Effector memory CD4-positive, alpha-beta T cell (primary cell): ENCODE data around the gene SNAI3.

ENCODE experiments used
- DNase-seq, 3 donors: peaks; one replicate each; pipeline ENCODE4 v3.0.0-alpha.2; 2020
- H3K27ac ChIP-seq: 2 replicates; pipeline ENCODE4 v1.7.0; 2013; ENCODE audit warnings: mild to moderate bottlenecking, low read length, moderate library complexity; ENCODE audit not compliant: insufficient read depth, poor library complexity, severe bottlenecking
- H3K27me3 ChIP-seq: replicated peaks from 2 replicates; pipeline ENCODE4 v1.7.0; 2013; ENCODE audit warnings: mild to moderate bottlenecking, low read length; ENCODE audit not compliant: insufficient read depth, control insufficient read depth, poor library complexity, severe bottlenecking
- H3K36me3 ChIP-seq: 2 replicates; pipeline ENCODE4 v1.7.0; 2013; ENCODE audit warnings: mild to moderate bottlenecking, low read length, moderate library complexity; ENCODE audit not compliant: control insufficient read depth, insufficient read depth
- H3K4me1 ChIP-seq: 2 replicates; pipeline ENCODE4 v1.7.0; 2013; ENCODE audit warnings: low read length, mild to moderate bottlenecking; ENCODE audit not compliant: control insufficient read depth, insufficient read depth, poor library complexity, severe bottlenecking
- H3K4me3 ChIP-seq: 2 replicates; pipeline ENCODE4 v1.7.0; 2013; ENCODE audit warnings: low read length, low read depth, mild to moderate bottlenecking; ENCODE audit not compliant: insufficient read depth, poor library complexity, severe bottlenecking
- H3K9me3 ChIP-seq: 2 replicates; pipeline ENCODE4 v1.7.0; 2013; ENCODE audit warnings: mild to moderate bottlenecking, low read length, moderate library complexity; ENCODE audit not compliant: control insufficient read depth
- total RNA-seq, 3 donors: gene quantifications; one replicate each; lab custom pipeline; 2026; lab: John Stamatoyannopoulos, UW

SNAI3 gene
- total RNA-seq: 7.0 to 11.2 (median 7.6) reads per million in 3 donors

GRCh38 chr16:88686439-88687253 is at the start of gene SNAI3:
TSS of gene SNAI3 (minus strand) at chr16:88686507. CDS start at chr16:88686406, 101 bp downstream.
- Histone ChIP-seq H3K27ac (peak within 1 kb of the TSS; percentile 72), H3K9me3 (no peaks in the 10 kb centered on the region), H3K4me3 (peak within 1 kb of the TSS; percentile 88), H3K27me3 (no peaks in the 10 kb centered on the region), H3K36me3 (peaks cover 4% of the 10 kb centered on the region), H3K4me1 (peaks cover 45% of the 10 kb centered on the region)
- peak; percentile 79 to 85 (median 80) for DNase-seq

GRCh38 chr16:88736088-88736487 is 49.8 kb upstream of the SNAI3 start:
- DNase-seq: no peak
- Histone ChIP-seq H3K4me3 (no peak overlapping the region), H3K4me1 (peaks cover 5% of the 10 kb centered on the region), H3K27me3 (no peaks in the 10 kb centered on the region), H3K27ac (no peak overlapping the region), H3K36me3 (peaks cover 68% of the 10 kb centered on the region), H3K9me3 (no peaks in the 10 kb centered on the region)

- H3K4me1 ChIP-seq: peaks cover 5% of the 10 kb centered on the region
- H3K27ac ChIP-seq: no peak overlapping the region
- DNase-seq: no peak
- H3K9me3 ChIP-seq: no peaks in the 10 kb centered on the region
- no peak overlapping the region for H3K4me3 ChIP-seq
- H3K27me3 ChIP-seq: no peaks in the 10 kb centered on the region
- peaks cover 68% of the 10 kb centered on the region for H3K36me3 ChIP-seq
Observed at GRCh38 chr16:88735616-88736015, 49.3 kb upstream of the SNAI3 start.

GRCh38 chr16:88735121-88735520 is 48.8 kb upstream of the SNAI3 start:
- H3K36me3 ChIP-seq: peaks cover 66% of the 10 kb centered on the region
- no peak overlapping the region for H3K27ac ChIP-seq
- no peaks in the 10 kb centered on the region for H3K9me3 ChIP-seq
- no peak for DNase-seq
- no peak overlapping the region for H3K4me3 ChIP-seq
- H3K4me1 ChIP-seq: peaks cover 5% of the 10 kb centered on the region
- no peaks in the 10 kb centered on the region for H3K27me3 ChIP-seq

- Histone ChIP-seq H3K4me3 (no peak overlapping the region), H3K27ac (no peak overlapping the region), H3K27me3 (no peaks in the 10 kb centered on the region), H3K4me1 (peaks cover 5% of the 10 kb centered on the region), H3K9me3 (no peaks in the 10 kb centered on the region), H3K36me3 (peaks cover 68% of the 10 kb centered on the region)
- DNase-seq: no peak
Observed at GRCh38 chr16:88734361-88734728, 48.0 kb upstream of the SNAI3 start.

GRCh38 chr16:88733630-88734360 is 47.5 kb upstream of the SNAI3 start:
- peaks cover 5% of the 10 kb centered on the region for H3K4me1 ChIP-seq
- no peaks in the 10 kb centered on the region for H3K9me3 ChIP-seq
- DNase-seq: no peak
- H3K4me3 ChIP-seq: no peak overlapping the region
- H3K36me3 ChIP-seq: peaks cover 68% of the 10 kb centered on the region
- H3K27ac ChIP-seq: no peak overlapping the region
- no peaks in the 10 kb centered on the region for H3K27me3 ChIP-seq

GRCh38 chr16:88732961-88733294 is 46.6 kb upstream of the SNAI3 start:
- no peaks in the 10 kb centered on the region for H3K9me3 ChIP-seq
- peaks cover 5% of the 10 kb centered on the region for H3K4me1 ChIP-seq
- no peak overlapping the region for H3K4me3 ChIP-seq
- no peak overlapping the region for H3K27ac ChIP-seq
- no peak for DNase-seq
- H3K36me3 ChIP-seq: peaks cover 65% of the 10 kb centered on the region
- H3K27me3 ChIP-seq: no peaks in the 10 kb centered on the region

- no peak for DNase-seq
- H3K4me1 ChIP-seq: peaks cover under 1% of the 10 kb centered on the region
- H3K36me3 ChIP-seq: peaks cover 71% of the 10 kb centered on the region
- no peak overlapping the region for H3K4me3 ChIP-seq
- no peak overlapping the region for H3K27ac ChIP-seq
- H3K27me3 ChIP-seq: no peaks in the 10 kb centered on the region
- H3K9me3 ChIP-seq: no peaks in the 10 kb centered on the region
Observed at GRCh38 chr16:88732172-88732960, 46.1 kb upstream of the SNAI3 start.

GRCh38 chr16:88731699-88732098 is 45.4 kb upstream of the SNAI3 start:
- DNase-seq: no peak
- H3K27me3 ChIP-seq: no peaks in the 10 kb centered on the region
- H3K36me3 ChIP-seq: peaks cover 77% of the 10 kb centered on the region
- no peak overlapping the region for H3K4me3 ChIP-seq
- H3K27ac ChIP-seq: peak overlapping the region; percentile 37
- H3K9me3 ChIP-seq: no peaks in the 10 kb centered on the region
- peaks cover 2% of the 10 kb centered on the region for H3K4me1 ChIP-seq
